Endothelial cell of umbilical vein (primary cell): Measurements from ENCODE around the gene BRMS1.

ENCODE experiments used
- CTCF ChIP-seq, 2 donors: IDR thresholded peaks; 1 replicate in 1 of 2; 2 replicates in 1 of 2; pipeline ENCODE4 v1.5.1; 2011; ENCODE audit warnings: low read length in 2 of 2, mild to moderate bottlenecking in 2 of 2, moderate library complexity in 2 of 2, control low read depth in 1 of 2, inconsistent platforms in 1 of 2, low read depth in 1 of 2; ENCODE audit not compliant: insufficient read depth in 1 of 2; ENCODE audit errors: extremely low read depth in 1 of 2
- EZH2 ChIP-seq: IDR thresholded peaks from 2 replicates; pipeline ENCODE4 v1.6.1; 2012; ENCODE audit warnings: borderline replicate concordance, low read depth, mild to moderate bottlenecking, moderate library complexity, low read length, inconsistent platforms; ENCODE audit not compliant: severe bottlenecking
- FOS ChIP-seq: IDR thresholded peaks from 2 replicates; pipeline ENCODE4 v1.6.1; 2011; ENCODE audit warnings: mild to moderate bottlenecking, low read length, moderate library complexity, borderline replicate concordance; ENCODE audit not compliant: insufficient read depth
- GATA2 ChIP-seq: IDR thresholded peaks from 2 replicates; pipeline ENCODE4 v1.7.0; 2011; ENCODE audit warnings: low read depth, mild to moderate bottlenecking, moderate library complexity, mixed read lengths, low read length; ENCODE audit not compliant: insufficient read length, insufficient read depth
- JUN ChIP-seq: IDR thresholded peaks from 2 replicates; pipeline ENCODE4 v1.6.1; 2011; ENCODE audit warnings: borderline replicate concordance, low read depth; ENCODE audit not compliant: insufficient read length, insufficient read depth
- MAX ChIP-seq: IDR thresholded peaks from 2 replicates; pipeline ENCODE4 v1.6.1; 2011; ENCODE audit not compliant: insufficient read depth, insufficient read length
- MYC ChIP-seq: IDR thresholded peaks from one replicate; pipeline ENCODE4 v1.6.1; 2011; ENCODE audit warnings: mild to moderate bottlenecking, low read depth, low read length
- POLR2A ChIP-seq: IDR thresholded peaks from 2 replicates; pipeline ENCODE4 v1.6.1; 2012; ENCODE audit warnings: low read depth, mild to moderate bottlenecking, control low read depth, low read length
- POLR2AphosphoS5 ChIP-seq: IDR thresholded peaks from 2 replicates; pipeline ENCODE4 v1.6.1; 2012; ENCODE audit warnings: low read depth, mild to moderate bottlenecking, control low read depth, low read length, moderate library complexity; ENCODE audit not compliant: insufficient read depth

- TF ChIP-seq CTCF (IDR thresholded peaks at IDR 0.05; ENCODE audit: extremely low read depth in 1 of 2, insufficient read depth in 1 of 2, low read depth in 1 of 2, low read length in 2 of 2) (peak; percentile 77), MAX (no peak), POLR2AphosphoS5 (no peak), FOS (no peak), GATA2 (no peak), EZH2 (no peak), POLR2A (no peak), JUN (no peak), MYC (no peak)
These were observed 44.0 kb upstream of the BRMS1 start for GRCh38 chr11:66388780-66389386.
